HepG2 (cell line): ENCODE measurements around the gene NFE2. TPM values are rescaled to one million over a fixed set of nuclear protein-coding genes. Genes with fewer than 3 reads are reported as not detected.

Source experiments
- CENPX ChIP-seq: sonication (generic); formaldehyde crosslinking; IDR thresholded peaks from 2 replicates; pipeline ENCODE4 v1.9.0; 2021; ENCODE audit warnings: mild to moderate bottlenecking, missing genetic modification reagents, moderate library complexity
- CTCF ChIP-seq: sonication (generic); formaldehyde crosslinking; IDR thresholded peaks from 2 replicates; pipeline ENCODE4 v1.5.0; 2020; ENCODE audit warnings: mild to moderate bottlenecking, missing genetic modification reagents, moderate library complexity
- DMAP1 ChIP-seq: IDR thresholded peaks from 2 replicates; pipeline ENCODE4 v1.6.1; 2016
- DZIP1 ChIP-seq: sonication (generic); formaldehyde crosslinking; IDR thresholded peaks from 2 replicates; pipeline ENCODE4 v1.5.0; 2020; ENCODE audit warnings: mild to moderate bottlenecking, missing genetic modification reagents
- NFAT5 ChIP-seq: sonication (generic); formaldehyde crosslinking; IDR thresholded peaks from 2 replicates; pipeline ENCODE4 v1.4.0; 2020; ENCODE audit warnings: missing genetic modification reagents
- NR2F6 ChIP-seq, 2 experiments: IDR thresholded peaks; 2 replicates each; pipeline ENCODE4 v1.6.1; 2016; ENCODE audit warnings: antibody characterized with exemption in 1 of 2, mild to moderate bottlenecking in 1 of 2
- NRL ChIP-seq: sonication (generic); formaldehyde crosslinking; IDR thresholded peaks from 2 replicates; pipeline ENCODE4 v1.5.0; 2020; ENCODE audit warnings: missing genetic modification reagents, mild to moderate bottlenecking, moderate library complexity, borderline replicate concordance
- SYNCRIP ChIP-seq: fragments of 200-400 bp; formaldehyde crosslinking; IDR thresholded peaks from 2 replicates; pipeline ENCODE4 v1.6.1; 2018; ENCODE audit warnings: mild to moderate bottlenecking, low read depth, low read length; ENCODE audit not compliant: insufficient read depth
- TCF12 ChIP-seq, 2 experiments: fragments of 450-650 bp in 1 of 2; sonication (generic) in 1 of 2; formaldehyde crosslinking in 1 of 2; IDR thresholded peaks; 2 replicates each; pipeline versions ENCODE4 v1.6.1 to v1.8.0; 2017 to 2022; ENCODE audit warnings: antibody characterized with exemption in 1 of 2, mild to moderate bottlenecking in 1 of 2, missing genetic modification reagents in 1 of 2, moderate library complexity in 1 of 2
- TFE3 ChIP-seq: IDR thresholded peaks from 2 replicates; pipeline ENCODE4 v1.6.1; 2016
- ZNF501 ChIP-seq: sonication (generic); formaldehyde crosslinking; IDR thresholded peaks from 2 replicates; pipeline ENCODE4 v1.5.1; 2020; ENCODE audit warnings: mild to moderate bottlenecking, moderate library complexity, missing genetic modification reagents
- ZNF556 ChIP-seq: sonication (generic); formaldehyde crosslinking; IDR thresholded peaks from 2 replicates; pipeline ENCODE4 v1.4.0; 2020; ENCODE audit warnings: mild to moderate bottlenecking, missing genetic modification reagents, borderline replicate concordance
- ZNF569 ChIP-seq: sonication (generic); formaldehyde crosslinking; IDR thresholded peaks from 2 replicates; pipeline ENCODE4 v1.5.0; 2020; ENCODE audit warnings: mild to moderate bottlenecking, missing genetic modification reagents, moderate library complexity, borderline replicate concordance
- ZNF616 ChIP-seq: sonication (generic); formaldehyde crosslinking; IDR thresholded peaks from 2 replicates; pipeline ENCODE4 v1.5.0; 2020; ENCODE audit warnings: low read depth, mild to moderate bottlenecking, missing genetic modification reagents
- ZNF841 ChIP-seq: sonication (generic); formaldehyde crosslinking; IDR thresholded peaks from 2 replicates; pipeline ENCODE4 v1.8.1; 2023; ENCODE audit warnings: missing genetic modification reagents, borderline replicate concordance
- polyA plus RNA-seq, 8 experiments: library from polyadenylated mRNA; depleted of rRNA in 3 of 8; stranded (reverse) in 7 of 8; unstranded in 1 of 8; fragments of >200 nt; fragmentation: Illumina TruSeq in 4 of 8; extraction: Trizol in 4 of 8; gene quantifications; 2 replicates each; pipeline versions ENCODE4 v1.2.1 to v1.2.3, GENCODE V29; 2011 to 2016; ENCODE audit warnings: low read depth in 4 of 8, missing spikeins in 1 of 8, mixed read lengths in 1 of 8; ENCODE audit not compliant: insufficient read depth in 1 of 8
- total RNA-seq, 5 experiments: library from RNA; depleted of rRNA; stranded (reverse); fragments of >200 nt; fragmentation: Illumina TruSeq; extraction: Trizol; gene quantifications; 2 replicates each; pipeline ENCODE4 v1.2.3, GENCODE V29; 2016; ENCODE audit warnings: low read depth in 1 of 5

Gene NFE2
- total and polyA plus RNA-seq, 2 of the 13 experiments (the other 11 are each of a cell fraction or from before 2014, with no cell fraction given): 4.5 to 7.8 TPM

- TF ChIP-seq NFAT5 (CRISPR knock-in tag) (0 out of 2 replicates have a peak, but pooled peaks have one; percentile 45), TCF12 (IDR thresholded peaks at IDR 0.05) (no peak), TCF12 (CRISPR knock-in tag; IDR thresholded peaks at IDR 0.05) (no peak), ZNF569 (CRISPR knock-in tag) (peak; percentile 30; the same call in 1 of the 2 replicates), ZNF501 (CRISPR knock-in tag) (peak; percentile 54; the same call in 1 of the 2 replicates), ZNF556 (no peak), ZNF616 (CRISPR knock-in tag) (peak; percentile 92; the same call in 1 of the 2 replicates), SYNCRIP (no peak), NRL (CRISPR knock-in tag) (no peak), NR2F6 (IDR thresholded peaks at IDR 0.05) (no peak), NR2F6 (CRISPR knock-in tag; IDR thresholded peaks at IDR 0.05) (no peak), CTCF (CRISPR knock-in tag) (0 out of 2 replicates have a peak, but pooled peaks have one; percentile 5), CENPX (no peak), DZIP1 (CRISPR knock-in tag) (no peak), ZNF841 (CRISPR knock-in tag) (no peak), DMAP1 (peak; percentile 61; the same call in 1 of the 2 replicates), TFE3 (CRISPR knock-in tag) (no peak)
Observed at GRCh38 chr12:54279632-54280467, 21.0 kb downstream of the NFE2 start, which contains the start of gene CBX5 (continued).
